Tibial nerve (tissue), 4 donors: ENCODE measurements around the gene R3HDM4.

Source experiments
- EP300 ChIP-seq, 2 donors: sonication (generic); formaldehyde crosslinking; IDR thresholded peaks; one replicate each; pipeline ENCODE4 v1.6.1; 2017; ENCODE audit warnings: antibody characterized with exemption in 2 of 2, mild to moderate bottlenecking in 1 of 2
- TF ChIP-seq, protein P1 (sequence below), 5 experiments: fragments of 200-600 bp in 3 of 5; fragments of 450-650 bp in 2 of 5; sonication (generic) in 3 of 5; IDR thresholded peaks; one replicate each; pipeline ENCODE4 v1.5.1; 2016 to 2019; ENCODE audit warnings: antibody characterized with exemption in 5 of 5, mild to moderate bottlenecking in 3 of 5, moderate library complexity in 2 of 5

DNA sequence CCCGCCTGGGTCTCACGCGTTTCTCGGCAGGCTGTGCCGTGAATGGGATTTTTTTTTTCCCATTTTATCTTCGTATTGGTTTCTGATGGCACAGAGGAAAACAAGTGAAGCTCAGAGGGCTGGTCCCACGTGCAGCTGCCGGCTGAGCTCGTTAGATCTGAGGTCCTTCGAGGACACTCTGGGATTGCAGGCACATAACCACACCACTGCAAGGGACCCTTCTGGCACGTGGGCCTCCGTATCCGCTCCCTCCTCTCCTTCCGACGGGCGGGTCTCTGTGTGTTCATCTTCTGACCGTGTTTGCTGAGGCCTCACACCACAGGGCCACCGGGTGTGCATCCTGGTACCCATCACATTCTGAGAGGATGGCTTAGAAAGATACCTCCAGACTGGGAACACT lies 36.9 kb downstream of the R3HDM4 start:
- TF ChIP-seq, protein P1, sequence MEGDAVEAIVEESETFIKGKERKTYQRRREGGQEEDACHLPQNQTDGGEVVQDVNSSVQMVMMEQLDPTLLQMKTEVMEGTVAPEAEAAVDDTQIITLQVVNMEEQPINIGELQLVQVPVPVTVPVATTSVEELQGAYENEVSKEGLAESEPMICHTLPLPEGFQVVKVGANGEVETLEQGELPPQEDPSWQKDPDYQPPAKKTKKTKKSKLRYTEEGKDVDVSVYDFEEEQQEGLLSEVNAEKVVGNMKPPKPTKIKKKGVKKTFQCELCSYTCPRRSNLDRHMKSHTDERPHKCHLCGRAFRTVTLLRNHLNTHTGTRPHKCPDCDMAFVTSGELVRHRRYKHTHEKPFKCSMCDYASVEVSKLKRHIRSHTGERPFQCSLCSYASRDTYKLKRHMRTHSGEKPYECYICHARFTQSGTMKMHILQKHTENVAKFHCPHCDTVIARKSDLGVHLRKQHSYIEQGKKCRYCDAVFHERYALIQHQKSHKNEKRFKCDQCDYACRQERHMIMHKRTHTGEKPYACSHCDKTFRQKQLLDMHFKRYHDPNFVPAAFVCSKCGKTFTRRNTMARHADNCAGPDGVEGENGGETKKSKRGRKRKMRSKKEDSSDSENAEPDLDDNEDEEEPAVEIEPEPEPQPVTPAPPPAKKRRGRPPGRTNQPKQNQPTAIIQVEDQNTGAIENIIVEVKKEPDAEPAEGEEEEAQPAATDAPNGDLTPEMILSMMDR (IDR thresholded peaks at IDR 0.05), result no peak
- no peak for TF ChIP-seq EP300 (IDR thresholded peaks at IDR 0.05)
